ENCODE measurements around the gene IFT80.

Gene IFT80

DNA sequence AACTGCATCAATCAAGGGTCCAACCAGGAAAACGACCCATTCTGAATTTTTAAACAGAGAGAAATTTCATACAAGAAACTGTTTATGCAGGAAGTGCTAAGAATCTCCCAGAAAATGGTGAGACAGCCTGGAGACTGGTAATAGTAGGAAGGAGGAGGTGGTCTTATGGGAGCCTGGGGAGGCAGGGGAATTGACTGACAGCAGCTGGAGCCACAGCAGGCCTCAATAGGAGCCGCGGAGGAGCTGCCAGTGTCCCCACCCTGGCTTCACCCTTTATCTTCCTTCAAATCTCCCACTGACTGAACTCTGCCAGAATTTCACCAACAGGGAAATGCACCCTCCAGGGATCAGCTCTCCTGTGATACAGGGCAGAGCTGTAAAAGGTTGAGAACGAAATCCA is 181.3 kb downstream of the IFT80 start:
- H2BK5ac ChIP-seq (ENCODE audit: low read depth, low read length, poor library complexity, severe bottlenecking): no peak overlapping the region
- H3K9ac ChIP-seq (ENCODE audit: low read length): no peak overlapping the region
- no peak overlapping the region for H3K27ac ChIP-seq (ENCODE audit: low read length, poor library complexity, severe bottlenecking)
- no peaks in the 10 kb centered on the region for H3K4me1 ChIP-seq (ENCODE audit: control insufficient read depth, insufficient read depth, low read depth, low read length)
- no peak overlapping the region for H3K14ac ChIP-seq (ENCODE audit: low read length in 2 of 2)
- no peak overlapping the region for H2BK12ac ChIP-seq (ENCODE audit: low read length in 2 of 2)
- H3K9me3 ChIP-seq (ENCODE audit: control insufficient read depth, low read length): no peaks in the 10 kb centered on the region
- no peak overlapping the region for H2BK120ac ChIP-seq (ENCODE audit: low read depth, low read length)
- H3K4me3 ChIP-seq (ENCODE audit: insufficient read depth in 1 of 2, low read depth in 1 of 2, low read length in 2 of 2): no peak overlapping the region
- H3K27me3 ChIP-seq (ENCODE audit: control insufficient read depth in 1 of 2, insufficient read depth in 1 of 2, low read length in 2 of 2): peaks cover 0 to 41% of the 10 kb centered on the region in 2 experiments
- H4K8ac ChIP-seq (ENCODE audit: low read length): no peak overlapping the region
- H3K18ac ChIP-seq (ENCODE audit: low read depth in 1 of 2, low read length in 2 of 2): no peak overlapping the region
- H3K4me2 ChIP-seq (ENCODE audit: low read length, poor library complexity, severe bottlenecking): no peak overlapping the region
- no peak overlapping the region for H2BK15ac ChIP-seq (ENCODE audit: low read depth, poor library complexity, severe bottlenecking)
- H3K23ac ChIP-seq (ENCODE audit: low read length in 2 of 2): no peak overlapping the region
- H4K91ac ChIP-seq (ENCODE audit: low read length): no peak overlapping the region
- no peaks in the 10 kb centered on the region for H3K36me3 ChIP-seq (ENCODE audit: control insufficient read depth in 1 of 2, insufficient read depth in 2 of 2, low read depth in 1 of 2, low read length in 2 of 2)
- H2AK5ac ChIP-seq (ENCODE audit: low read length, severe bottlenecking): no peak overlapping the region
- no peak for DNase-seq
- H2AFZ ChIP-seq (ENCODE audit: low read depth, low read length): no peak overlapping the region
- no peaks in the 10 kb centered on the region for H3K79me1 ChIP-seq (replicated peaks; ENCODE audit: low read length, poor library complexity, severe bottlenecking)
- H3K4ac ChIP-seq (ENCODE audit: low read depth in 1 of 2, low read length in 2 of 2): no peak overlapping the region
- 43% methylated on average over 3 of the region's 4 CpGs for WGBS

DNA sequence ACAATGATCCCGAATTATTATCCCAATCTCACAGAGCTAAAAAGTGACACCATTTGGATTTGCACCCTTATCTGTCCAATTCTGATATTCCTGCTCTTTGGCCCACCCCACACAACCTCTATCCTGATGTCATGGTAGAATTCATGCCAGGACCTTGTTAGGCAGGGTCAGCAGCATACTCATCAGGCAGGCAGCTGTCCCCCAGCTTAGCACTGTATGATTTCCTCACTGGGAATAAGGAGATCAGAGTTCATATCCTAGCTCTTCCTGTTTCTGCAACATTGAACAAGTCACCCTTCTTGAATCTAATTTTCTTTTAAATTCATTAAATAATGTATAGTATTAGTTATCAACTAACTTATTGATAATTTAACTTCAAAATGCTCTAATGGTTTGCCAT is 185.8 kb downstream of the IFT80 start:
- Histone ChIP-seq H3K18ac (ENCODE audit: low read depth in 1 of 2, low read length in 2 of 2) (no peak overlapping the region), H2BK12ac (ENCODE audit: low read length in 2 of 2) (no peak overlapping the region), H2AK5ac (ENCODE audit: low read length, severe bottlenecking) (no peak overlapping the region), H3K27ac (ENCODE audit: low read length, poor library complexity, severe bottlenecking) (no peak overlapping the region), H2AFZ (ENCODE audit: low read depth, low read length) (no peak overlapping the region), H3K4me3 (ENCODE audit: insufficient read depth in 1 of 2, low read depth in 1 of 2, low read length in 2 of 2) (no peak overlapping the region), H3K9me3 (ENCODE audit: control insufficient read depth, low read length) (no peaks in the 10 kb centered on the region), H3K4me2 (ENCODE audit: low read length, poor library complexity, severe bottlenecking) (no peak overlapping the region), H3K4ac (ENCODE audit: low read depth in 1 of 2, low read length in 2 of 2) (no peak overlapping the region), H3K23ac (ENCODE audit: low read length in 2 of 2) (no peak overlapping the region), H3K27me3 (ENCODE audit: control insufficient read depth in 1 of 2, insufficient read depth in 1 of 2, low read length in 2 of 2) (peaks cover 0 to 15% of the 10 kb centered on the region in 2 experiments), H3K9ac (ENCODE audit: low read length) (no peak overlapping the region), H2BK120ac (ENCODE audit: low read depth, low read length) (no peak overlapping the region), H4K91ac (ENCODE audit: low read length) (no peak overlapping the region), H3K79me1 (replicated peaks; ENCODE audit: low read length, poor library complexity, severe bottlenecking) (no peaks in the 10 kb centered on the region), H3K4me1 (ENCODE audit: control insufficient read depth, insufficient read depth, low read depth, low read length) (peaks cover 2% of the 10 kb centered on the region), H4K8ac (ENCODE audit: low read length) (no peak overlapping the region), H3K36me3 (ENCODE audit: control insufficient read depth in 1 of 2, insufficient read depth in 2 of 2, low read depth in 1 of 2, low read length in 2 of 2) (no peaks in the 10 kb centered on the region), H2BK5ac (ENCODE audit: low read depth, low read length, poor library complexity, severe bottlenecking) (no peak overlapping the region), H3K14ac (ENCODE audit: low read length in 2 of 2) (no peak overlapping the region), H2BK15ac (ENCODE audit: low read depth, poor library complexity, severe bottlenecking) (no peak overlapping the region)
- no peak for DNase-seq
- WGBS: 100% methylated on average over 1 of the region's 1 CpG

DNA sequence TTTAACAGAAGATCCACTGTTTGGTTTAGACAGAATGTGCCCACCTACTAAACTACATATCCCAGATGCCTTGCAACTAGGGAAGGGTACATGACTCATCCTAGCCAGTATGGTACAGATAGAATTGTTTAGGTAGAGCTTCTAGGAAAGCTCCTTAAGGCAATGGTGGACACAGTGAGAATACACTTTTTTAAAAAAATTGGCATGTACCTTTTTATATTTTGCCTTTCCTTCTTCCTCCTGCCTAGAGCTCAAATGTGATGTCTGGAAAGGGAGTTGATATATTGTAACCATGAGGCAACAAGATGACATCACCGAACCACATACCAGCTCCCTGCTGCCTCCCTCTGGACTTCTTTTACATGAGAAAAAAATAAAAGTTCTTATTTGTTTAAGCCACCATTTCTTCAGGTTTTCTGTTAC is 188.2 kb downstream of the IFT80 start:
- DNase-seq: peak; percentile 65
- no peak overlapping the region for H3K4me2 ChIP-seq (ENCODE audit: low read length, poor library complexity, severe bottlenecking)
- no peak overlapping the region for H3K27ac ChIP-seq (ENCODE audit: low read length, poor library complexity, severe bottlenecking)

DNA sequence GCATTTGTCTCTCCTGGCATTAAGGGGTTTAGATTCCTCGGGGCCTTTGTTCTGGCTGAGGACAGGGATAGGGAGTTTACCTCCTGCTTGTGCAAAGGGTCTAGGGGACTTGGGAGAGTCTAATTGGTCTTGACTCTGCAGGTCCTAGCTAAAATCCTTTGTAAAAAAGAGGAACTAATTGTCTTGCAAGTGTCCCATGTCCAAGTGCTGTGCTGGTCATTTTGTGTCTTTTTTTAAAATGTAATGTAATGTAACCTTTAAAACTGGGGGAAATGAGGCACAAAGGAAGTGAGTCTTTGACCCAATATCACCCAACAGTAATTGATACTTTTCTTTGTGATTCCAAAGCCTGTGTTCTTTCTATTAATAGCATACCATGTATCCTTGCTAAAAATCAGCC is 188.7 kb downstream of the IFT80 start:
- Histone ChIP-seq H2BK12ac (ENCODE audit: low read length in 2 of 2) (no peak overlapping the region), H3K4me1 (ENCODE audit: control insufficient read depth, insufficient read depth, low read depth, low read length) (peaks cover 2% of the 10 kb centered on the region), H3K4me3 (ENCODE audit: insufficient read depth in 1 of 2, low read depth in 1 of 2, low read length in 2 of 2) (no peak overlapping the region), H4K8ac (ENCODE audit: low read length) (no peak overlapping the region), H3K27ac (ENCODE audit: low read length, poor library complexity, severe bottlenecking) (no peak overlapping the region), H2BK15ac (ENCODE audit: low read depth, poor library complexity, severe bottlenecking) (no peak overlapping the region), H2AFZ (ENCODE audit: low read depth, low read length) (no peak overlapping the region), H3K14ac (ENCODE audit: low read length in 2 of 2) (no peak overlapping the region), H3K23ac (ENCODE audit: low read length in 2 of 2) (no peak overlapping the region), H2BK5ac (ENCODE audit: low read depth, low read length, poor library complexity, severe bottlenecking) (no peak overlapping the region), H2AK5ac (ENCODE audit: low read length, severe bottlenecking) (no peak overlapping the region), H3K18ac (ENCODE audit: low read depth in 1 of 2, low read length in 2 of 2) (no peak overlapping the region), H4K91ac (ENCODE audit: low read length) (no peak overlapping the region), H3K9ac (ENCODE audit: low read length) (no peak overlapping the region), H3K27me3 (ENCODE audit: control insufficient read depth in 1 of 2, insufficient read depth in 1 of 2, low read length in 2 of 2) (peaks cover 0 to 12% of the 10 kb centered on the region in 2 experiments), H3K4me2 (ENCODE audit: low read length, poor library complexity, severe bottlenecking) (no peak overlapping the region), H3K79me1 (replicated peaks; ENCODE audit: low read length, poor library complexity, severe bottlenecking) (no peaks in the 10 kb centered on the region), H2BK120ac (ENCODE audit: low read depth, low read length) (no peak overlapping the region), H3K4ac (ENCODE audit: low read depth in 1 of 2, low read length in 2 of 2) (no peak overlapping the region), H3K9me3 (ENCODE audit: control insufficient read depth, low read length) (no peaks in the 10 kb centered on the region), H3K36me3 (ENCODE audit: control insufficient read depth in 1 of 2, insufficient read depth in 2 of 2, low read depth in 1 of 2, low read length in 2 of 2) (no peaks in the 10 kb centered on the region)
- WGBS: 95% methylated on average over 1 of the region's 1 CpG
- no peak for DNase-seq

More for the DNA sequence above, 188.2 kb downstream of the IFT80 start:
- Histone ChIP-seq H3K9ac (ENCODE audit: low read length) (no peak overlapping the region), H3K18ac (ENCODE audit: low read depth in 1 of 2, low read length in 2 of 2) (no peak overlapping the region), H3K27me3 (ENCODE audit: control insufficient read depth in 1 of 2, insufficient read depth in 1 of 2, low read length in 2 of 2) (peaks cover 0 to 12% of the 10 kb centered on the region in 2 experiments), H4K8ac (ENCODE audit: low read length) (no peak overlapping the region), H3K36me3 (ENCODE audit: control insufficient read depth in 1 of 2, insufficient read depth in 2 of 2, low read depth in 1 of 2, low read length in 2 of 2) (no peaks in the 10 kb centered on the region), H2BK15ac (ENCODE audit: low read depth, poor library complexity, severe bottlenecking) (no peak overlapping the region), H3K23ac (ENCODE audit: low read length in 2 of 2) (no peak overlapping the region), H2BK120ac (ENCODE audit: low read depth, low read length) (no peak overlapping the region), H3K14ac (ENCODE audit: low read length in 2 of 2) (no peak overlapping the region), H2AK5ac (ENCODE audit: low read length, severe bottlenecking) (no peak overlapping the region), H4K91ac (ENCODE audit: low read length) (no peak overlapping the region), H3K4me3 (ENCODE audit: insufficient read depth in 1 of 2, low read depth in 1 of 2, low read length in 2 of 2) (no peak overlapping the region), H2BK5ac (ENCODE audit: low read depth, low read length, poor library complexity, severe bottlenecking) (no peak overlapping the region), H3K79me1 (replicated peaks; ENCODE audit: low read length, poor library complexity, severe bottlenecking) (no peaks in the 10 kb centered on the region), H2AFZ (ENCODE audit: low read depth, low read length) (no peak overlapping the region), H2BK12ac (ENCODE audit: low read length in 2 of 2) (no peak overlapping the region), H3K9me3 (ENCODE audit: control insufficient read depth, low read length) (no peaks in the 10 kb centered on the region), H3K4me1 (ENCODE audit: control insufficient read depth, insufficient read depth, low read depth, low read length) (peaks cover 2% of the 10 kb centered on the region), H3K4ac (ENCODE audit: low read depth in 1 of 2, low read length in 2 of 2) (no peak overlapping the region)
- WGBS: no CpG with 5 or more reads among the region's 1 CpG

Data from mesenchymal stem cell (in vitro differentiated cells and primary cell).